Measurements from ENCODE around the gene CCDC142. TPM values are rescaled to one million over a fixed set of nuclear protein-coding genes. Genes with fewer than 3 reads are reported as not detected.
A peak's percentile ranks its signal among the peaks of the same experiment; 100 is the strongest.

CCDC142 gene
- total and polyA plus RNA-seq, 9 of the 15 experiments (the other 6 are each of a cell fraction or from before 2014, with no cell fraction given) = 0.55 to 11.7 (median 7.2) TPM

DNA sequence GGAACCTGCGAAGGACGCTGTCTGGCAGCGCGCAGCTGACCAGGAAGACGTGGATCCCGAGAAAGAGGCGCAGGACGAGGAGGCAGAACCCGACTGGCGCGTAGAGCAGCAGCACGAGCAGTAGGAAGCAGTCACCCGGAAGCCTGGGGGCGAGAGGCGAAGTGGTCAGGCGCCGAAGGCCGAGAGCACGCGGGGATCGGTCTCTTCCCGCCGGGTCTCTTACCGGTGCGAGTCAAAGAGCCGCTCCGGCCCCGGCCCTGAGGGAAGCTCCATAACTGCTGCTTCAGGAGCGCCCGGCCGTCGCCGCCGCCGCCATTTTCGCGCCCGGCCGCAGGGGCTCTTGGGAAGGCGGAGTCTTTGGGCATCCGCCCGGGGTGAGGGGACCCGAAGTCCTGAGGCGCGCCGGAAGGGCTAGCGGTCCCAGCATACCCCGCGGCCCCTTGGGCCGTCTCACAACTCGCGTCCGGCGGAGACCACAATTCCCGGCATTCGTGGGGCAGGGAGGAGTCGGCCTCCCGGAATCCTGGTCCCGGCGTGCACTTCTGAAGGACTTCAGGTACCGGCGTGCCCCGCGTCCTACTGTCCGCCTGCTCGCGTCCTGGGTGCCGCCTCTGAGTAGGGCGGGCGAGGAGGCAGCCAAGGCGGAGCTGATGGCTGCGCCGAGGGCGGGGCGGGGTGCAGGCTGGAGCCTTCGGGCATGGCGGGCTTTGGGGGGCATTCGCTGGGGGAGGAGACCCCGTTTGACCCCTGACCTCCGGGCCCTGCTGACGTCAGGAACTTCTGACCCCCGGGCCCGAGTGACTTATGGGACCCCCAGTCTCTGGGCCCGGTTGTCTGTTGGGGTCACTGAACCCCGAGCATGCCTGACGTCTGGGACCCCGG is 46.8 kb upstream of the CCDC142 start, which contains the start of the genes AUP1 and HTRA2 (continued):
- TF ChIP-seq, protein P1, sequence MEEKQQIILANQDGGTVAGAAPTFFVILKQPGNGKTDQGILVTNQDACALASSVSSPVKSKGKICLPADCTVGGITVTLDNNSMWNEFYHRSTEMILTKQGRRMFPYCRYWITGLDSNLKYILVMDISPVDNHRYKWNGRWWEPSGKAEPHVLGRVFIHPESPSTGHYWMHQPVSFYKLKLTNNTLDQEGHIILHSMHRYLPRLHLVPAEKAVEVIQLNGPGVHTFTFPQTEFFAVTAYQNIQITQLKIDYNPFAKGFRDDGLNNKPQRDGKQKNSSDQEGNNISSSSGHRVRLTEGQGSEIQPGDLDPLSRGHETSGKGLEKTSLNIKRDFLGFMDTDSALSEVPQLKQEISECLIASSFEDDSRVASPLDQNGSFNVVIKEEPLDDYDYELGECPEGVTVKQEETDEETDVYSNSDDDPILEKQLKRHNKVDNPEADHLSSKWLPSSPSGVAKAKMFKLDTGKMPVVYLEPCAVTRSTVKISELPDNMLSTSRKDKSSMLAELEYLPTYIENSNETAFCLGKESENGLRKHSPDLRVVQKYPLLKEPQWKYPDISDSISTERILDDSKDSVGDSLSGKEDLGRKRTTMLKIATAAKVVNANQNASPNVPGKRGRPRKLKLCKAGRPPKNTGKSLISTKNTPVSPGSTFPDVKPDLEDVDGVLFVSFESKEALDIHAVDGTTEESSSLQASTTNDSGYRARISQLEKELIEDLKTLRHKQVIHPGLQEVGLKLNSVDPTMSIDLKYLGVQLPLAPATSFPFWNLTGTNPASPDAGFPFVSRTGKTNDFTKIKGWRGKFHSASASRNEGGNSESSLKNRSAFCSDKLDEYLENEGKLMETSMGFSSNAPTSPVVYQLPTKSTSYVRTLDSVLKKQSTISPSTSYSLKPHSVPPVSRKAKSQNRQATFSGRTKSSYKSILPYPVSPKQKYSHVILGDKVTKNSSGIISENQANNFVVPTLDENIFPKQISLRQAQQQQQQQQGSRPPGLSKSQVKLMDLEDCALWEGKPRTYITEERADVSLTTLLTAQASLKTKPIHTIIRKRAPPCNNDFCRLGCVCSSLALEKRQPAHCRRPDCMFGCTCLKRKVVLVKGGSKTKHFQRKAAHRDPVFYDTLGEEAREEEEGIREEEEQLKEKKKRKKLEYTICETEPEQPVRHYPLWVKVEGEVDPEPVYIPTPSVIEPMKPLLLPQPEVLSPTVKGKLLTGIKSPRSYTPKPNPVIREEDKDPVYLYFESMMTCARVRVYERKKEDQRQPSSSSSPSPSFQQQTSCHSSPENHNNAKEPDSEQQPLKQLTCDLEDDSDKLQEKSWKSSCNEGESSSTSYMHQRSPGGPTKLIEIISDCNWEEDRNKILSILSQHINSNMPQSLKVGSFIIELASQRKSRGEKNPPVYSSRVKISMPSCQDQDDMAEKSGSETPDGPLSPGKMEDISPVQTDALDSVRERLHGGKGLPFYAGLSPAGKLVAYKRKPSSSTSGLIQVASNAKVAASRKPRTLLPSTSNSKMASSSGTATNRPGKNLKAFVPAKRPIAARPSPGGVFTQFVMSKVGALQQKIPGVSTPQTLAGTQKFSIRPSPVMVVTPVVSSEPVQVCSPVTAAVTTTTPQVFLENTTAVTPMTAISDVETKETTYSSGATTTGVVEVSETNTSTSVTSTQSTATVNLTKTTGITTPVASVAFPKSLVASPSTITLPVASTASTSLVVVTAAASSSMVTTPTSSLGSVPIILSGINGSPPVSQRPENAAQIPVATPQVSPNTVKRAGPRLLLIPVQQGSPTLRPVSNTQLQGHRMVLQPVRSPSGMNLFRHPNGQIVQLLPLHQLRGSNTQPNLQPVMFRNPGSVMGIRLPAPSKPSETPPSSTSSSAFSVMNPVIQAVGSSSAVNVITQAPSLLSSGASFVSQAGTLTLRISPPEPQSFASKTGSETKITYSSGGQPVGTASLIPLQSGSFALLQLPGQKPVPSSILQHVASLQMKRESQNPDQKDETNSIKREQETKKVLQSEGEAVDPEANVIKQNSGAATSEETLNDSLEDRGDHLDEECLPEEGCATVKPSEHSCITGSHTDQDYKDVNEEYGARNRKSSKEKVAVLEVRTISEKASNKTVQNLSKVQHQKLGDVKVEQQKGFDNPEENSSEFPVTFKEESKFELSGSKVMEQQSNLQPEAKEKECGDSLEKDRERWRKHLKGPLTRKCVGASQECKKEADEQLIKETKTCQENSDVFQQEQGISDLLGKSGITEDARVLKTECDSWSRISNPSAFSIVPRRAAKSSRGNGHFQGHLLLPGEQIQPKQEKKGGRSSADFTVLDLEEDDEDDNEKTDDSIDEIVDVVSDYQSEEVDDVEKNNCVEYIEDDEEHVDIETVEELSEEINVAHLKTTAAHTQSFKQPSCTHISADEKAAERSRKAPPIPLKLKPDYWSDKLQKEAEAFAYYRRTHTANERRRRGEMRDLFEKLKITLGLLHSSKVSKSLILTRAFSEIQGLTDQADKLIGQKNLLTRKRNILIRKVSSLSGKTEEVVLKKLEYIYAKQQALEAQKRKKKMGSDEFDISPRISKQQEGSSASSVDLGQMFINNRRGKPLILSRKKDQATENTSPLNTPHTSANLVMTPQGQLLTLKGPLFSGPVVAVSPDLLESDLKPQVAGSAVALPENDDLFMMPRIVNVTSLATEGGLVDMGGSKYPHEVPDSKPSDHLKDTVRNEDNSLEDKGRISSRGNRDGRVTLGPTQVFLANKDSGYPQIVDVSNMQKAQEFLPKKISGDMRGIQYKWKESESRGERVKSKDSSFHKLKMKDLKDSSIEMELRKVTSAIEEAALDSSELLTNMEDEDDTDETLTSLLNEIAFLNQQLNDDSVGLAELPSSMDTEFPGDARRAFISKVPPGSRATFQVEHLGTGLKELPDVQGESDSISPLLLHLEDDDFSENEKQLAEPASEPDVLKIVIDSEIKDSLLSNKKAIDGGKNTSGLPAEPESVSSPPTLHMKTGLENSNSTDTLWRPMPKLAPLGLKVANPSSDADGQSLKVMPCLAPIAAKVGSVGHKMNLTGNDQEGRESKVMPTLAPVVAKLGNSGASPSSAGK (IDR thresholded peaks at IDR 0.05) = peak; percentile 6; the same call in 1 of the 2 replicates
- TF ChIP-seq, protein P2, sequence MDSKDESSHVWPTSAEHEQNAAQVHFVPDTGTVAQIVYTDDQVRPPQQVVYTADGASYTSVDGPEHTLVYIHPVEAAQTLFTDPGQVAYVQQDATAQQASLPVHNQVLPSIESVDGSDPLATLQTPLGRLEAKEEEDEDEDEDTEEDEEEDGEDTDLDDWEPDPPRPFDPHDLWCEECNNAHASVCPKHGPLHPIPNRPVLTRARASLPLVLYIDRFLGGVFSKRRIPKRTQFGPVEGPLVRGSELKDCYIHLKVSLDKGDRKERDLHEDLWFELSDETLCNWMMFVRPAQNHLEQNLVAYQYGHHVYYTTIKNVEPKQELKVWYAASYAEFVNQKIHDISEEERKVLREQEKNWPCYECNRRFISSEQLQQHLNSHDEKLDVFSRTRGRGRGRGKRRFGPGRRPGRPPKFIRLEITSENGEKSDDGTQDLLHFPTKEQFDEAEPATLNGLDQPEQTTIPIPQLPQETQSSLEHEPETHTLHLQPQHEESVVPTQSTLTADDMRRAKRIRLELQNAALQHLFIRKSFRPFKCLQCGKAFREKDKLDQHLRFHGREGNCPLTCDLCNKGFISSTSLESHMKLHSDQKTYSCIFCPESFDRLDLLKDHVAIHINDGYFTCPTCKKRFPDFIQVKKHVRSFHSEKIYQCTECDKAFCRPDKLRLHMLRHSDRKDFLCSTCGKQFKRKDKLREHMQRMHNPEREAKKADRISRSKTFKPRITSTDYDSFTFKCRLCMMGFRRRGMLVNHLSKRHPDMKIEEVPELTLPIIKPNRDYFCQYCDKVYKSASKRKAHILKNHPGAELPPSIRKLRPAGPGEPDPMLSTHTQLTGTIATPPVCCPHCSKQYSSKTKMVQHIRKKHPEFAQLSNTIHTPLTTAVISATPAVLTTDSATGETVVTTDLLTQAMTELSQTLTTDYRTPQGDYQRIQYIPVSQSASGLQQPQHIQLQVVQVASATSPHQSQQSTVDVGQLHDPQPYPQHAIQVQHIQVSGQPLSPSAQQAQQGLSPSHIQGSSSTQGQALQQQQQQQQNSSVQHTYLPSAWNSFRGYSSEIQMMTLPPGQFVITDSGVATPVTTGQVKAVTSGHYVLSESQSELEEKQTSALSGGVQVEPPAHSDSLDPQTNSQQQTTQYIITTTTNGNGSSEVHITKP (IDR thresholded peaks at IDR 0.05; ENCODE audit: partially characterized antibody) = peak; percentile 44
- TF ChIP-seq, protein P3, sequence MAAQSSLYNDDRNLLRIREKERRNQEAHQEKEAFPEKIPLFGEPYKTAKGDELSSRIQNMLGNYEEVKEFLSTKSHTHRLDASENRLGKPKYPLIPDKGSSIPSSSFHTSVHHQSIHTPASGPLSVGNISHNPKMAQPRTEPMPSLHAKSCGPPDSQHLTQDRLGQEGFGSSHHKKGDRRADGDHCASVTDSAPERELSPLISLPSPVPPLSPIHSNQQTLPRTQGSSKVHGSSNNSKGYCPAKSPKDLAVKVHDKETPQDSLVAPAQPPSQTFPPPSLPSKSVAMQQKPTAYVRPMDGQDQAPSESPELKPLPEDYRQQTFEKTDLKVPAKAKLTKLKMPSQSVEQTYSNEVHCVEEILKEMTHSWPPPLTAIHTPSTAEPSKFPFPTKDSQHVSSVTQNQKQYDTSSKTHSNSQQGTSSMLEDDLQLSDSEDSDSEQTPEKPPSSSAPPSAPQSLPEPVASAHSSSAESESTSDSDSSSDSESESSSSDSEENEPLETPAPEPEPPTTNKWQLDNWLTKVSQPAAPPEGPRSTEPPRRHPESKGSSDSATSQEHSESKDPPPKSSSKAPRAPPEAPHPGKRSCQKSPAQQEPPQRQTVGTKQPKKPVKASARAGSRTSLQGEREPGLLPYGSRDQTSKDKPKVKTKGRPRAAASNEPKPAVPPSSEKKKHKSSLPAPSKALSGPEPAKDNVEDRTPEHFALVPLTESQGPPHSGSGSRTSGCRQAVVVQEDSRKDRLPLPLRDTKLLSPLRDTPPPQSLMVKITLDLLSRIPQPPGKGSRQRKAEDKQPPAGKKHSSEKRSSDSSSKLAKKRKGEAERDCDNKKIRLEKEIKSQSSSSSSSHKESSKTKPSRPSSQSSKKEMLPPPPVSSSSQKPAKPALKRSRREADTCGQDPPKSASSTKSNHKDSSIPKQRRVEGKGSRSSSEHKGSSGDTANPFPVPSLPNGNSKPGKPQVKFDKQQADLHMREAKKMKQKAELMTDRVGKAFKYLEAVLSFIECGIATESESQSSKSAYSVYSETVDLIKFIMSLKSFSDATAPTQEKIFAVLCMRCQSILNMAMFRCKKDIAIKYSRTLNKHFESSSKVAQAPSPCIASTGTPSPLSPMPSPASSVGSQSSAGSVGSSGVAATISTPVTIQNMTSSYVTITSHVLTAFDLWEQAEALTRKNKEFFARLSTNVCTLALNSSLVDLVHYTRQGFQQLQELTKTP (IDR thresholded peaks at IDR 0.05; ENCODE audit: low read depth in 1 of 2, partially characterized antibody in 2 of 2) = peak in 1 of 2 experiments; percentile 97
- TF ChIP-seq ERF (CRISPR knock-in tag; IDR thresholded peaks at IDR 0.05) (peak; percentile 83), ZFPM2 (CRISPR knock-in tag; IDR thresholded peaks at IDR 0.05) (no peak), L3MBTL2 (IDR thresholded peaks at IDR 0.05) (peak; percentile 74)

All from K562 (cell line).